Psoas muscle (tissue), 8 donors: ENCODE results near the gene LPP. TPM values are rescaled to one million over a fixed set of nuclear protein-coding genes. Genes with fewer than 3 reads are reported as not detected.

Experiments used
- ATAC-seq, 4 donors: fragments of 200-7000 bp; cut with Tn5 transposase; one replicate each; pipeline ENCODE4 v1.9.1; 2020; ENCODE audit warnings: moderate library complexity in 3 of 4, mild to moderate bottlenecking in 2 of 4
- DNase-seq, 2 donors: peaks; one replicate each; pipeline ENCODE4 v3.0.0-alpha.2; 2020
- H3K27ac ChIP-seq: fragments of 200-600 bp; one replicate; pipeline ENCODE4 v1.8.0; 2022
- H3K27me3 ChIP-seq, 3 donors: fragments of 200-600 bp in 1 of 3; one replicate each; pipeline versions ENCODE4 v1.6.1 to v1.8.0; 2013 to 2022; ENCODE audit warnings: low read length in 2 of 3, mild to moderate bottlenecking in 2 of 3, moderate library complexity in 1 of 3; ENCODE audit not compliant: insufficient read depth in 3 of 3
- H3K36me3 ChIP-seq, 2 donors: fragments of 200-600 bp in 1 of 2; one replicate each; pipeline versions ENCODE4 v1.6.1 to v1.8.0; 2013 to 2022; ENCODE audit warnings: low read depth in 1 of 2, mild to moderate bottlenecking in 1 of 2, moderate library complexity in 1 of 2; ENCODE audit not compliant: insufficient read depth in 1 of 2
- H3K4me1 ChIP-seq: fragments of 200-600 bp; one replicate; pipeline ENCODE4 v1.8.0; 2022
- H3K4me3 ChIP-seq: fragments of 200-600 bp; one replicate; pipeline ENCODE4 v1.8.0; 2022; ENCODE audit warnings: mild to moderate bottlenecking
- H3K9me3 ChIP-seq: fragments of 200-600 bp; one replicate; pipeline ENCODE4 v1.8.0; 2022
- CTCF ChIP-seq: fragments of 200-600 bp; IDR thresholded peaks from one replicate; pipeline ENCODE4 v1.8.0; 2022; ENCODE audit warnings: antibody characterized with exemption
- WGBS, 3 donors: extraction: QIAGEN DNeasy Blood & Tissue Kit; methylation state at CpG; one replicate each; pipeline versions ENCODE4 v1.1.6 to v1.1.7; 2013; 5-methylcytosine and 5-hydroxymethylcytosine counted together
- intact Hi-C, 2 donors: fragments of 100-400 bp; cut with DNase I; formaldehyde crosslinking; loops; one replicate each; pipeline versions ENCODE4 v1.11.0 to v1.14.2; 2022
- polyA plus RNA-seq, 3 donors: library from polyadenylated mRNA; stranded (reverse); fragments of 200-250 nt; gene quantifications; one replicate each; pipeline ENCODE4 v1.2.3, GENCODE V29; 2013
- total RNA-seq, 4 donors: library from RNA; stranded (reverse); fragmentation: NEBNext Ultra II Directional in 2 of 4; extraction: Animal tissue kit (Norgen Biotek cat#: 25700) in 2 of 4; gene quantifications; one replicate each; pipeline versions ENCODE4 v1.2.1 to v1.2.4, GENCODE V29; 2021 to 2023
- donor health status: healthy with polysubstance abuse.
- donor health status: DM: no; HTN: no; CAD: no; lungs with moderate emphysema.
- donor health status: Bipolar disorder and iron deficiency.
- donor health status: healthy.
- donor health status: DM: yes; HTN: yes; CAD: no.
- donor health status: DM: no; HTN: no; CAD: no.
- donor health status: DM: no; HTN: no; CAD: no.
- donor health status: DM: yes; HTN: yes; CAD: no.

The LPP gene
- total and polyA plus RNA-seq, 7 donors = 2.6 to 80.3 (median 42.8) TPM

- WGBS, 3 donors = 88 to 95% (median 90%) methylated on average over 3 of the region's 3 CpGs
- Histone ChIP-seq H3K36me3 (no peaks in the 10 kb centered on the region), H3K4me3 (no peak overlapping the region), H3K27me3 (no peaks in the 10 kb centered on the region), H3K4me1 (peaks cover 7% of the 10 kb centered on the region), H3K9me3 (no peaks in the 10 kb centered on the region), H3K27ac (no peak overlapping the region)
- TF ChIP-seq CTCF = no peak
- ATAC-seq = no peak
- intact Hi-C loops = no loop called here
- no peak for DNase-seq
These were observed 687.9 kb downstream of the LPP start for GRCh38 chr3:188841906-188842305.

GRCh38 chr3:188842639-188843038, 688.7 kb downstream of the LPP start:
- ATAC-seq (no peak), DNase-seq (no peak)
- H3K36me3 ChIP-seq = no peaks in the 10 kb centered on the region
- no peak overlapping the region for H3K4me3 ChIP-seq
- no peak overlapping the region for H3K27ac ChIP-seq
- peaks cover 7% of the 10 kb centered on the region for H3K4me1 ChIP-seq
- WGBS, 3 donors = 90 to 95% (median 91%) methylated on average over 1 of the region's 1 CpG
- intact Hi-C loops = no loop called here
- no peaks in the 10 kb centered on the region for H3K9me3 ChIP-seq
- TF ChIP-seq CTCF = no peak
- no peaks in the 10 kb centered on the region for H3K27me3 ChIP-seq

- DNase-seq = no peak
- Histone ChIP-seq H3K27me3 (no peaks in the 10 kb centered on the region), H3K4me1 (peaks cover 7% of the 10 kb centered on the region), H3K36me3 (no peaks in the 10 kb centered on the region), H3K4me3 (no peak overlapping the region), H3K9me3 (no peaks in the 10 kb centered on the region), H3K27ac (no peak overlapping the region)
- ATAC-seq = no peak
- intact Hi-C loops = no loop called here
- no peak for TF ChIP-seq CTCF
- WGBS, 3 donors = 77 to 87% (median 87%) methylated on average over 1 of the region's 1 CpG
These were observed 690.1 kb downstream of the LPP start for GRCh38 chr3:188844096-188844495.

DNA sequence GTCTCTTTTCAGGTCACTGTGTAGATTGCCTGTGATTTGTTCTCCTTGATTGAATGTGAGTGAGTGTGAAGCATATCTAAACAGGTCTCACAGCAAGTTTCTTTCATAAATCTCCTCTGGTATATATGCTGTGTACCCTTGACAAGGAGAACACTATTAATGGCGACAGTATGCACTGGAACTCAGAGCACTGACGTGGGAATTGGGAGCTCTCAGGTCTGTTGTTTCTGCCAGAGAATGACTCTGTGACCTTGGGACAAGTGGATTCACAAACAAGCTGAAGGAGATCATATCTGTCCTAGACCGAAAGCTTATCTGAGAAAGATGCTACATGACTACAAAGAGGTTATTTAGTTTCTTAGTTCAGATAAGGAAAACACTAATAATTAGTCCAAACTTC, 691.6 kb downstream of the LPP start:
- Histone ChIP-seq H3K4me1 (peaks cover 7% of the 10 kb centered on the region), H3K9me3 (no peaks in the 10 kb centered on the region), H3K27me3 (no peaks in the 10 kb centered on the region), H3K27ac (no peak overlapping the region), H3K4me3 (no peak overlapping the region), H3K36me3 (no peaks in the 10 kb centered on the region)
- DNase-seq = no peak
- TF ChIP-seq CTCF = no peak
- WGBS, 3 donors = 45 to 66% (median 56%) methylated on average over 3 of the region's 3 CpGs
- peak in 3 of 4 donors; percentile 23 to 52 (median 35) for ATAC-seq
- intact Hi-C loops = no loop called here

- intact Hi-C loops = no loop called here
- H3K27ac ChIP-seq = no peak overlapping the region
- no peaks in the 10 kb centered on the region for H3K9me3 ChIP-seq
- H3K27me3 ChIP-seq = no peaks in the 10 kb centered on the region
- H3K4me3 ChIP-seq = no peak overlapping the region
- ATAC-seq = no peak
- no peak for DNase-seq
- peaks cover 9% of the 10 kb centered on the region for H3K4me1 ChIP-seq
- no peaks in the 10 kb centered on the region for H3K36me3 ChIP-seq
- no peak for TF ChIP-seq CTCF
- WGBS, 3 donors = 48 to 81% (median 50%) methylated on average over 8 of the region's 8 CpGs
These were observed 695.0 kb downstream of the LPP start for GRCh38 chr3:188848947-188849346.
